Activated naive CD4-positive, alpha-beta T cell treated with anti-CD3 and anti-CD28 coated beads for 36 hours (primary cell): ENCODE data around the gene FAM47E. TPM values are rescaled to one million over a fixed set of nuclear protein-coding genes. Genes with fewer than 3 reads are reported as not detected.
A peak's percentile ranks its signal among the peaks of the same experiment; 100 is the strongest.

Experiments used
- CTCF ChIA-PET: fragments of 350-600 bp; sonication (Branson Sonifier 250); formaldehyde crosslinking; loops from one replicate; lab custom pipeline; 2021; ENCODE audit warnings: antibody characterized with exemption; lab: Charles Lee
- DNase-seq: peaks from one replicate; pipeline ENCODE4 v3.0.0-alpha.2; 2020
- H3K27ac Mint-ChIP-seq: one replicate; pipeline ENCODE4 v1.8.0; 2021; ENCODE audit warnings: mild to moderate bottlenecking, mixed read lengths
- H3K27me3 Mint-ChIP-seq: one replicate; pipeline ENCODE4 v1.8.0; 2021; ENCODE audit warnings: low read depth, mixed read lengths
- H3K36me3 Mint-ChIP-seq: one replicate; pipeline ENCODE4 v1.8.0; 2021; ENCODE audit warnings: low read depth, mixed read lengths
- H3K4me1 Mint-ChIP-seq: one replicate; pipeline ENCODE4 v1.8.0; 2021; ENCODE audit warnings: low read depth, mixed read lengths
- H3K4me3 Mint-ChIP-seq: one replicate; pipeline ENCODE4 v1.8.0; 2021; ENCODE audit warnings: mild to moderate bottlenecking, moderate library complexity, mixed read lengths
- H3K9me3 Mint-ChIP-seq: one replicate; pipeline ENCODE4 v1.8.0; 2021; ENCODE audit warnings: mixed read lengths
- intact Hi-C: fragments of 100-400 bp; cut with micrococcal nuclease; formaldehyde crosslinking; loops from one replicate; pipeline ENCODE4 v1.15.1; 2023
- total RNA-seq, 2 experiments: library from RNA; stranded (reverse); gene quantifications; one replicate each; pipeline ENCODE4 v1.2.3, GENCODE V29; 2021

FAM47E gene
- total RNA-seq, 2 experiments from 2014 or later = not detected

- no peaks in the 10 kb centered on the region for H3K9me3 Mint-ChIP-seq
- H3K36me3 Mint-ChIP-seq = no peaks in the 10 kb centered on the region
- intact Hi-C loops = loop anchor here (2.0 to 10.0 kb wide), 4 partner anchors 70 to 428 kb away; no protein-coding TSS in a partner anchor
- DNase-seq = peak; percentile 31
- peaks cover 4% of the 10 kb centered on the region for H3K27me3 Mint-ChIP-seq
- peak overlapping the region; percentile 72 for H3K4me3 Mint-ChIP-seq
- CTCF ChIA-PET = interaction anchor here (1.3 to 2.3 kb wide), 6 partner anchors 26 to 197 kb away, joined by 3 to 15 read pairs (median 4); no protein-coding TSS in a partner anchor
- no peak overlapping the region for H3K27ac Mint-ChIP-seq
- H3K4me1 Mint-ChIP-seq = peaks cover 11% of the 10 kb centered on the region
These were observed 55.5 kb downstream of the FAM47E start for GRCh38 chr4:76306882-76307659.

GRCh38 chr4:76307660-76308014, 56.1 kb downstream of the FAM47E start:
- H3K4me1 Mint-ChIP-seq = peaks cover 11% of the 10 kb centered on the region
- no peak overlapping the region for H3K4me3 Mint-ChIP-seq
- H3K36me3 Mint-ChIP-seq = no peaks in the 10 kb centered on the region
- DNase-seq = no peak
- no peaks in the 10 kb centered on the region for H3K9me3 Mint-ChIP-seq
- CTCF ChIA-PET = interaction anchor here (1.3 to 2.3 kb wide), 4 partner anchors 27 to 127 kb away, joined by 3 to 15 read pairs (median 6); no protein-coding TSS in a partner anchor
- peaks cover 4% of the 10 kb centered on the region for H3K27me3 Mint-ChIP-seq
- H3K27ac Mint-ChIP-seq = no peak overlapping the region
- intact Hi-C loops = loop anchor here (2.0 to 10.0 kb wide), 4 partner anchors 70 to 427 kb away; no protein-coding TSS in a partner anchor

GRCh38 chr4:76308548-76308947, 57.0 kb downstream of the FAM47E start:
- no peak for DNase-seq
- H3K4me3 Mint-ChIP-seq = no peak overlapping the region
- no peaks in the 10 kb centered on the region for H3K36me3 Mint-ChIP-seq
- H3K4me1 Mint-ChIP-seq = peaks cover 11% of the 10 kb centered on the region
- no peak overlapping the region for H3K27ac Mint-ChIP-seq
- CTCF ChIA-PET = no interaction called here
- intact Hi-C loops = loop anchor here (5.0 to 10.0 kb wide), 2 partner anchors 69 to 426 kb away; no protein-coding TSS in a partner anchor
- peaks cover 4% of the 10 kb centered on the region for H3K27me3 Mint-ChIP-seq
- no peaks in the 10 kb centered on the region for H3K9me3 Mint-ChIP-seq

- DNase-seq = no peak
- Mint-ChIP-seq H3K27ac (no peak overlapping the region), H3K4me1 (peaks cover 6% of the 10 kb centered on the region), H3K36me3 (no peaks in the 10 kb centered on the region), H3K9me3 (no peaks in the 10 kb centered on the region), H3K27me3 (peaks cover 4% of the 10 kb centered on the region), H3K4me3 (no peak overlapping the region)
- intact Hi-C loops = loop anchor here (5.0 to 10.0 kb wide), 2 partner anchors 67 to 425 kb away; no protein-coding TSS in a partner anchor
- CTCF ChIA-PET = no interaction called here
These were observed 58.5 kb downstream of the FAM47E start for GRCh38 chr4:76309939-76310550.

GRCh38 chr4:76310683-76311082, 59.2 kb downstream of the FAM47E start:
- CTCF ChIA-PET = no interaction called here
- Mint-ChIP-seq H3K27ac (no peak overlapping the region), H3K36me3 (no peaks in the 10 kb centered on the region), H3K27me3 (peaks cover 7% of the 10 kb centered on the region), H3K4me3 (no peak overlapping the region), H3K9me3 (peaks cover 1% of the 10 kb centered on the region), H3K4me1 (no peaks in the 10 kb centered on the region)
- DNase-seq = no peak
- intact Hi-C loops = no loop called here

GRCh38 chr4:76311896-76312331, 60.4 kb downstream of the FAM47E start:
- peaks cover 2% of the 10 kb centered on the region for H3K36me3 Mint-ChIP-seq
- intact Hi-C loops = no loop called here
- no peak overlapping the region for H3K27ac Mint-ChIP-seq
- no peak overlapping the region for H3K4me3 Mint-ChIP-seq
- no peaks in the 10 kb centered on the region for H3K4me1 Mint-ChIP-seq
- DNase-seq = no peak
- CTCF ChIA-PET = no interaction called here
- peaks cover 9% of the 10 kb centered on the region for H3K27me3 Mint-ChIP-seq
- H3K9me3 Mint-ChIP-seq = peaks cover 9% of the 10 kb centered on the region

- CTCF ChIA-PET = no interaction called here
- no peak overlapping the region for H3K27ac Mint-ChIP-seq
- peaks cover 12% of the 10 kb centered on the region for H3K9me3 Mint-ChIP-seq
- H3K4me3 Mint-ChIP-seq = no peak overlapping the region
- peaks cover 4% of the 10 kb centered on the region for H3K36me3 Mint-ChIP-seq
- no peaks in the 10 kb centered on the region for H3K4me1 Mint-ChIP-seq
- intact Hi-C loops = no loop called here
- H3K27me3 Mint-ChIP-seq = peaks cover 12% of the 10 kb centered on the region
- no peak for DNase-seq
These were observed 60.9 kb downstream of the FAM47E start for GRCh38 chr4:76312457-76312856.

- Mint-ChIP-seq H3K36me3 (peaks cover 4% of the 10 kb centered on the region), H3K4me3 (no peak overlapping the region), H3K27me3 (peaks cover 11% of the 10 kb centered on the region)
These were observed 62.0 kb downstream of the FAM47E start for GRCh38 chr4:76313547-76313946.

GRCh38 chr4:76315267-76315918, 63.9 kb downstream of the FAM47E start:
- H3K27me3 Mint-ChIP-seq = peaks cover 11% of the 10 kb centered on the region
- H3K36me3 Mint-ChIP-seq = peaks cover 4% of the 10 kb centered on the region
- intact Hi-C loops = no loop called here
- no peak overlapping the region for H3K4me3 Mint-ChIP-seq
- no peak for DNase-seq
- CTCF ChIA-PET = no interaction called here
- H3K4me1 Mint-ChIP-seq = no peaks in the 10 kb centered on the region
- H3K9me3 Mint-ChIP-seq = peaks cover 19% of the 10 kb centered on the region
- no peak overlapping the region for H3K27ac Mint-ChIP-seq

More at GRCh38 chr4:76313547-76313946, 62.0 kb downstream of the FAM47E start:
- CTCF ChIA-PET = interaction anchor here (0.7 kb wide), 1 partner anchor 64 kb away, joined by 3 read pairs; no protein-coding TSS in a partner anchor
- Mint-ChIP-seq H3K4me1 (no peaks in the 10 kb centered on the region), H3K9me3 (peaks cover 12% of the 10 kb centered on the region), H3K27ac (no peak overlapping the region)
- DNase-seq = no peak
- intact Hi-C loops = no loop called here

GRCh38 chr4:76316131-76316530, 64.6 kb downstream of the FAM47E start:
- H3K4me3 Mint-ChIP-seq = no peak overlapping the region
- CTCF ChIA-PET = no interaction called here

GRCh38 chr4:76322236-76322635, 70.7 kb downstream of the FAM47E start:
- no peak overlapping the region for H3K4me3 Mint-ChIP-seq
- intact Hi-C loops = no loop called here
- H3K36me3 Mint-ChIP-seq = no peaks in the 10 kb centered on the region
- H3K27me3 Mint-ChIP-seq = peaks cover 5% of the 10 kb centered on the region
- DNase-seq = no peak
- H3K9me3 Mint-ChIP-seq = peaks cover 28% of the 10 kb centered on the region
- no peak overlapping the region for H3K27ac Mint-ChIP-seq
- CTCF ChIA-PET = no interaction called here
- no peaks in the 10 kb centered on the region for H3K4me1 Mint-ChIP-seq

More at GRCh38 chr4:76316131-76316530, 64.6 kb downstream of the FAM47E start:
- Mint-ChIP-seq H3K4me1 (no peaks in the 10 kb centered on the region), H3K9me3 (peaks cover 24% of the 10 kb centered on the region), H3K36me3 (peaks cover 4% of the 10 kb centered on the region), H3K27me3 (peaks cover 13% of the 10 kb centered on the region), H3K27ac (no peak overlapping the region)
- intact Hi-C loops = no loop called here
- no peak for DNase-seq

GRCh38 chr4:76325072-76325471, 73.6 kb downstream of the FAM47E start:
- no peak for DNase-seq
- CTCF ChIA-PET = no interaction called here
- H3K4me3 Mint-ChIP-seq = no peak overlapping the region

More at GRCh38 chr4:76325072-76325471, 73.6 kb downstream of the FAM47E start:
- Mint-ChIP-seq H3K27ac (no peak overlapping the region), H3K36me3 (no peaks in the 10 kb centered on the region), H3K27me3 (peaks cover 6% of the 10 kb centered on the region), H3K9me3 (peaks cover 27% of the 10 kb centered on the region), H3K4me1 (no peaks in the 10 kb centered on the region)
- intact Hi-C loops = no loop called here
